A549 treated with GW870086 at 1 μM for 4 hours (cell line): ENCODE measurements around the gene UCN. TPM values are rescaled to one million over a fixed set of nuclear protein-coding genes. Genes with fewer than 3 reads are reported as not detected.

Experiments used
- total RNA-seq: library from RNA; stranded (reverse); fragments of 200-300 nt; extraction: Qiagen RNA extraction; gene quantifications from 5 replicates; pipeline ENCODE4 v1.2.3, GENCODE V29; 2022; ENCODE audit warnings: low read depth

Gene UCN
- total RNA-seq: 1.0 to 2.5 TPM (median 1.2 TPM) in 5 replicates

GRCh38 chr2:27308359-27308881 lies at the start of gene UCN:
Gene UCN (minus strand): TSS chr2:27308445. CDS start chr2:27307895, 550 bp downstream.

GRCh38 chr2:27356382-27357181 lies 48.3 kb upstream of the UCN start, which contains the start of gene GTF3C2:
Gene GTF3C2 (minus strand): TSS chr2:27356764. CDS start chr2:27343554, 13,210 bp downstream.

GRCh38 chr2:27322766-27323595 lies 14.7 kb upstream of the UCN start, which contains the start of gene MPV17:
Gene MPV17 (minus strand): TSS chr2:27323097. CDS start chr2:27322517, 580 bp downstream.

GRCh38 chr2:27281855-27282559 lies 26.2 kb downstream of the UCN start, which contains the start of gene TRIM54:
Gene TRIM54 (plus strand): TSS chr2:27282429. CDS start chr2:27282732, 303 bp downstream.

GRCh38 chr2:27275211-27276150 lies 32.8 kb downstream of the UCN start, which contains the start of gene DNAJC5G:
Gene DNAJC5G (plus strand): TSS chr2:27275433. CDS start chr2:27276729, 1,296 bp downstream.

GRCh38 chr2:27262379-27263286 lies 45.6 kb downstream of the UCN start, which contains the start of gene SLC30A3:
Gene SLC30A3 (minus strand): TSS chr2:27263047. CDS start chr2:27262906, 141 bp downstream.

Other genes with a start within 250 kb of the UCN start
- gene OST4, start 236.8 kb downstream of the UCN start, total RNA-seq: 525 to 622 TPM (median 552 TPM) in 5 replicates
- gene EMILIN1, start 229.8 kb downstream of the UCN start, total RNA-seq: 0.32 to 0.56 TPM (median 0.45 TPM) in 5 replicates
- 7.8 to 11.8 TPM (median 9.5 TPM) in 5 replicates for gene KHK, start 221.7 kb downstream of the UCN start, total RNA-seq
- gene CGREF1, start 189.3 kb downstream of the UCN start, total RNA-seq: 5.7 to 8.6 TPM (median 7.6 TPM) in 5 replicates
- 0.98 to 2.3 TPM (median 1.5 TPM) in 5 replicates for gene ABHD1, start 184.6 kb downstream of the UCN start, total RNA-seq
- gene PREB, start 173.8 kb downstream of the UCN start, total RNA-seq: 48.6 to 60.4 TPM (median 59.1 TPM) in 5 replicates
- gene PRR30, start 169.0 kb downstream of the UCN start, total RNA-seq: not detected in 5 replicates
- gene TCF23, start 159.4 kb downstream of the UCN start, total RNA-seq: not detected in 5 replicates
- gene ATRAID, start 96.4 kb downstream of the UCN start, total RNA-seq: 214 to 222 TPM (median 218 TPM) in 5 replicates
- 63.5 to 74.6 TPM (median 69.6 TPM) in 5 replicates for gene SLC5A6, start 96.2 kb downstream of the UCN start, total RNA-seq
- 49.8 to 63.2 TPM (median 59.4 TPM) in 5 replicates for gene CAD, start 91.1 kb downstream of the UCN start, total RNA-seq
- 3.0 to 4.1 TPM (median 3.5 TPM) in 5 replicates for gene SLC30A3, start 45.4 kb downstream of the UCN start, total RNA-seq
- gene DNAJC5G, start 33.0 kb downstream of the UCN start, total RNA-seq: not detected in 5 replicates
- gene TRIM54, start 26.0 kb downstream of the UCN start, total RNA-seq: 0.67 to 1.1 TPM (median 0.72 TPM) in 5 replicates
- 82.3 to 96.7 TPM (median 86.5 TPM) in 5 replicates for gene MPV17, start 14.7 kb upstream of the UCN start, total RNA-seq
- gene GTF3C2, start 48.3 kb upstream of the UCN start, total RNA-seq: 56.5 to 64.6 TPM (median 61.4 TPM) in 5 replicates
- gene EIF2B4, start 61.9 kb upstream of the UCN start, total RNA-seq: 54.9 to 62.2 TPM (median 58.8 TPM) in 5 replicates
- 135 to 147 TPM (median 145 TPM) in 5 replicates for gene SNX17, start 62.2 kb upstream of the UCN start, total RNA-seq
- gene ZNF513, start 72.3 kb upstream of the UCN start, total RNA-seq: 9.7 to 15.5 TPM (median 14.0 TPM) in 5 replicates
- gene PPM1G, start 101.1 kb upstream of the UCN start, total RNA-seq: 152 to 163 TPM (median 161 TPM) in 5 replicates
- 118 to 138 TPM (median 130 TPM) in 5 replicates for gene NRBP1, start 120.2 kb upstream of the UCN start, total RNA-seq
- gene KRTCAP3, start 133.9 kb upstream of the UCN start, total RNA-seq: 0.39 to 0.90 TPM (median 0.85 TPM) in 5 replicates
- gene IFT172, start 181.3 kb upstream of the UCN start, total RNA-seq: 7.5 to 9.9 TPM (median 8.0 TPM) in 5 replicates
- gene FNDC4, start 186.8 kb upstream of the UCN start, total RNA-seq: 3.5 to 6.2 TPM (median 4.0 TPM) in 5 replicates
- 0.08 to 0.80 TPM (median 0.43 TPM) in 4 of 5 replicates, not detected in the other for gene GCKR, start 188.4 kb upstream of the UCN start, total RNA-seq